HepG2 (cell line): ENCODE data around the gene ANKRD42. TPM values are rescaled to one million over a fixed set of nuclear protein-coding genes. Genes with fewer than 3 reads are reported as not detected.
A peak's percentile ranks its signal among the peaks of the same experiment; 100 is the strongest.

Experiments
- ATAD3A ChIP-seq: sonication (generic); formaldehyde crosslinking; IDR thresholded peaks from 2 replicates; pipeline ENCODE4 v1.4.0; 2020; ENCODE audit warnings: missing genetic modification reagents
- BCL6 ChIP-seq: IDR thresholded peaks from 2 replicates; pipeline ENCODE4 v1.6.1; 2016; ENCODE audit warnings: missing genetic modification reagents, missing compliant biosample characterization
- CC2D1A ChIP-seq: sonication (generic); formaldehyde crosslinking; IDR thresholded peaks from 2 replicates; pipeline ENCODE4 v1.8.1; 2023; ENCODE audit warnings: mild to moderate bottlenecking, missing genetic modification reagents
- EHMT2 ChIP-seq: fragments of 200-600 bp; sonication (generic); IDR thresholded peaks from 2 replicates; pipeline ENCODE4 v1.7.0; 2017; ENCODE audit warnings: antibody characterized with exemption, low read depth, low read length, borderline replicate concordance
- GATAD2A ChIP-seq: IDR thresholded peaks from 2 replicates; pipeline ENCODE4 v1.6.1; 2016
- HCFC1 ChIP-seq: fragments of 150-350 bp; IDR thresholded peaks from 2 replicates; pipeline ENCODE4 v1.6.1; 2014; ENCODE audit warnings: low read depth, low read length
- HDAC2 ChIP-seq: sonication (generic); formaldehyde crosslinking; IDR thresholded peaks from 2 replicates; pipeline ENCODE4 v1.4.0; 2020; ENCODE audit warnings: missing genetic modification reagents
- HMG20A ChIP-seq: IDR thresholded peaks from 2 replicates; pipeline ENCODE4 v1.6.1; 2016; ENCODE audit warnings: borderline replicate concordance
- KDM6A ChIP-seq: IDR thresholded peaks from 2 replicates; pipeline ENCODE4 v1.6.1; 2016; ENCODE audit warnings: low read depth
- NCOR1 ChIP-seq: fragments of 200-600 bp; sonication (generic); IDR thresholded peaks from 2 replicates; pipeline ENCODE4 v1.7.0; 2017; ENCODE audit warnings: antibody characterized with exemption, low read length, borderline replicate concordance
- NFATC3 ChIP-seq: sonication (generic); formaldehyde crosslinking; IDR thresholded peaks from 2 replicates; pipeline ENCODE4 v1.5.1; 2020; ENCODE audit warnings: mild to moderate bottlenecking, missing genetic modification reagents
- NFYC ChIP-seq: IDR thresholded peaks from 2 replicates; pipeline ENCODE4 v1.6.1; 2016; ENCODE audit warnings: missing genetic modification reagents, missing compliant biosample characterization
- NR1H2 ChIP-seq: sonication (generic); formaldehyde crosslinking; IDR thresholded peaks from 2 replicates; pipeline ENCODE4 v1.8.1; 2022; ENCODE audit warnings: low read depth, missing genetic modification reagents, borderline replicate concordance
- NR2C2 ChIP-seq: sonication (generic); formaldehyde crosslinking; IDR thresholded peaks from 2 replicates; pipeline ENCODE4 v1.4.0; 2020; ENCODE audit warnings: missing genetic modification reagents, mild to moderate bottlenecking, moderate library complexity, borderline replicate concordance
- PBX2 ChIP-seq: IDR thresholded peaks from 2 replicates; pipeline ENCODE4 v1.6.1; 2016; ENCODE audit warnings: control low read depth
- PITX1 ChIP-seq: sonication (generic); formaldehyde crosslinking; IDR thresholded peaks from 2 replicates; pipeline ENCODE4 v1.5.1; 2020; ENCODE audit warnings: mild to moderate bottlenecking, missing genetic modification reagents
- ZNF30 ChIP-seq: sonication (generic); formaldehyde crosslinking; IDR thresholded peaks from 2 replicates; pipeline ENCODE4 v1.5.0; 2020; ENCODE audit warnings: mild to moderate bottlenecking, missing genetic modification reagents
- ZNF44 ChIP-seq: sonication (generic); formaldehyde crosslinking; IDR thresholded peaks from 2 replicates; pipeline ENCODE4 v1.5.1; 2020; ENCODE audit warnings: mild to moderate bottlenecking, missing genetic modification reagents
- ZNF569 ChIP-seq: sonication (generic); formaldehyde crosslinking; IDR thresholded peaks from 2 replicates; pipeline ENCODE4 v1.5.0; 2020; ENCODE audit warnings: mild to moderate bottlenecking, missing genetic modification reagents, moderate library complexity, borderline replicate concordance
- ZNF775 ChIP-seq: sonication (generic); formaldehyde crosslinking; IDR thresholded peaks from 2 replicates; pipeline ENCODE4 v1.4.0; 2020; ENCODE audit warnings: missing genetic modification reagents, mild to moderate bottlenecking, moderate library complexity, borderline replicate concordance
- polyA plus RNA-seq, 8 experiments: library from polyadenylated mRNA; depleted of rRNA in 3 of 8; stranded (reverse) in 7 of 8; unstranded in 1 of 8; fragments of >200 nt; fragmentation: Illumina TruSeq in 4 of 8; extraction: Trizol in 4 of 8; gene quantifications; 2 replicates each; pipeline versions ENCODE4 v1.2.1 to v1.2.3, GENCODE V29; 2011 to 2016; ENCODE audit warnings: low read depth in 4 of 8, missing spikeins in 1 of 8, mixed read lengths in 1 of 8; ENCODE audit not compliant: insufficient read depth in 1 of 8
- total RNA-seq, 5 experiments: library from RNA; depleted of rRNA; stranded (reverse); fragments of >200 nt; fragmentation: Illumina TruSeq; extraction: Trizol; gene quantifications; 2 replicates each; pipeline ENCODE4 v1.2.3, GENCODE V29; 2016; ENCODE audit warnings: low read depth in 1 of 5
- TF ChIP-seq, protein P1 (sequence below): IDR thresholded peaks from 2 replicates; pipeline ENCODE4 v1.6.1; 2016
- TF ChIP-seq, protein P2 (sequence below): sonication (generic); formaldehyde crosslinking; IDR thresholded peaks from 2 replicates; pipeline ENCODE4 v1.4.0; 2020; ENCODE audit warnings: missing genetic modification reagents, mild to moderate bottlenecking, borderline replicate concordance
- TF ChIP-seq, protein P3 (sequence below): IDR thresholded peaks from 2 replicates; pipeline ENCODE4 v1.6.1; 2016; ENCODE audit warnings: mild to moderate bottlenecking
- TF ChIP-seq, protein P4 (sequence below): sonication (generic); formaldehyde crosslinking; IDR thresholded peaks from 2 replicates; pipeline ENCODE4 v1.4.0; 2020; ENCODE audit warnings: missing genetic modification reagents, mild to moderate bottlenecking, borderline replicate concordance

Gene ANKRD42
- total and polyA plus RNA-seq, 2 of the 13 experiments (the other 11 are each of a cell fraction or from before 2014, with no cell fraction given) = 2.2 to 3.7 TPM

GRCh38 chr11:83256602-83257340 lies 63.3 kb downstream of the ANKRD42 start (continued):
- no peak for TF ChIP-seq CC2D1A (CRISPR knock-in tag)
- no peak for TF ChIP-seq KDM6A (CRISPR knock-in tag)
- peak; percentile 89 for TF ChIP-seq PITX1 (CRISPR knock-in tag)
- TF ChIP-seq HCFC1 = no peak
- peak; percentile 84; the same call in 1 of the 2 replicates for TF ChIP-seq NCOR1
- no peak for TF ChIP-seq ZNF775 (CRISPR knock-in tag)
- peak; percentile 69 for TF ChIP-seq HDAC2
- TF ChIP-seq NFYC = no peak
- TF ChIP-seq NR1H2 (CRISPR knock-in tag) = no peak
- TF ChIP-seq, protein P1, sequence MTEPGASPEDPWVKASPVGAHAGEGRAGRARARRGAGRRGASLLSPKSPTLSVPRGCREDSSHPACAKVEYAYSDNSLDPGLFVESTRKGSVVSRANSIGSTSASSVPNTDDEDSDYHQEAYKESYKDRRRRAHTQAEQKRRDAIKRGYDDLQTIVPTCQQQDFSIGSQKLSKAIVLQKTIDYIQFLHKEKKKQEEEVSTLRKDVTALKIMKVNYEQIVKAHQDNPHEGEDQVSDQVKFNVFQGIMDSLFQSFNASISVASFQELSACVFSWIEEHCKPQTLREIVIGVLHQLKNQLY (CRISPR knock-in tag) = 0 out of 2 replicates have a peak, but pooled peaks have one; percentile 17
- TF ChIP-seq NFATC3 = no peak
- peak; percentile 73; the same call in 1 of the 2 replicates for TF ChIP-seq GATAD2A (CRISPR knock-in tag)
- no peak for TF ChIP-seq ZNF30 (CRISPR knock-in tag)
- TF ChIP-seq ZNF44 (CRISPR knock-in tag) = no peak
- TF ChIP-seq BCL6 = peak; percentile 29; the same call in 1 of the 2 replicates
- TF ChIP-seq, protein P2, sequence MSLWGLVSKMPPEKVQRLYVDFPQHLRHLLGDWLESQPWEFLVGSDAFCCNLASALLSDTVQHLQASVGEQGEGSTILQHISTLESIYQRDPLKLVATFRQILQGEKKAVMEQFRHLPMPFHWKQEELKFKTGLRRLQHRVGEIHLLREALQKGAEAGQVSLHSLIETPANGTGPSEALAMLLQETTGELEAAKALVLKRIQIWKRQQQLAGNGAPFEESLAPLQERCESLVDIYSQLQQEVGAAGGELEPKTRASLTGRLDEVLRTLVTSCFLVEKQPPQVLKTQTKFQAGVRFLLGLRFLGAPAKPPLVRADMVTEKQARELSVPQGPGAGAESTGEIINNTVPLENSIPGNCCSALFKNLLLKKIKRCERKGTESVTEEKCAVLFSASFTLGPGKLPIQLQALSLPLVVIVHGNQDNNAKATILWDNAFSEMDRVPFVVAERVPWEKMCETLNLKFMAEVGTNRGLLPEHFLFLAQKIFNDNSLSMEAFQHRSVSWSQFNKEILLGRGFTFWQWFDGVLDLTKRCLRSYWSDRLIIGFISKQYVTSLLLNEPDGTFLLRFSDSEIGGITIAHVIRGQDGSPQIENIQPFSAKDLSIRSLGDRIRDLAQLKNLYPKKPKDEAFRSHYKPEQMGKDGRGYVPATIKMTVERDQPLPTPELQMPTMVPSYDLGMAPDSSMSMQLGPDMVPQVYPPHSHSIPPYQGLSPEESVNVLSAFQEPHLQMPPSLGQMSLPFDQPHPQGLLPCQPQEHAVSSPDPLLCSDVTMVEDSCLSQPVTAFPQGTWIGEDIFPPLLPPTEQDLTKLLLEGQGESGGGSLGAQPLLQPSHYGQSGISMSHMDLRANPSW (CRISPR knock-in tag) = no peak
- peak; percentile 74; the same call in 1 of the 2 replicates for TF ChIP-seq HMG20A (CRISPR knock-in tag)
- TF ChIP-seq, protein P3, sequence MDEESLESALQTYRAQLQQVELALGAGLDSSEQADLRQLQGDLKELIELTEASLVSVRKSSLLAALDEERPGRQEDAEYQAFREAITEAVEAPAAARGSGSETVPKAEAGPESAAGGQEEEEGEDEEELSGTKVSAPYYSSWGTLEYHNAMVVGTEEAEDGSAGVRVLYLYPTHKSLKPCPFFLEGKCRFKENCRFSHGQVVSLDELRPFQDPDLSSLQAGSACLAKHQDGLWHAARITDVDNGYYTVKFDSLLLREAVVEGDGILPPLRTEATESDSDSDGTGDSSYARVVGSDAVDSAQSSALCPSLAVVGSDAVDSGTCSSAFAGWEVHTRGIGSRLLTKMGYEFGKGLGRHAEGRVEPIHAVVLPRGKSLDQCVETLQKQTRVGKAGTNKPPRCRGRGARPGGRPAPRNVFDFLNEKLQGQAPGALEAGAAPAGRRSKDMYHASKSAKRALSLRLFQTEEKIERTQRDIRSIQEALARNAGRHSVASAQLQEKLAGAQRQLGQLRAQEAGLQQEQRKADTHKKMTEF (CRISPR knock-in tag) = peak; percentile 45; the same call in 1 of the 2 replicates
- TF ChIP-seq EHMT2 = peak; percentile 69; the same call in 1 of the 2 replicates
- TF ChIP-seq PBX2 (CRISPR knock-in tag) = no peak
- TF ChIP-seq ATAD3A = no peak
- TF ChIP-seq ZNF569 (CRISPR knock-in tag) = no peak
- TF ChIP-seq, protein P4, sequence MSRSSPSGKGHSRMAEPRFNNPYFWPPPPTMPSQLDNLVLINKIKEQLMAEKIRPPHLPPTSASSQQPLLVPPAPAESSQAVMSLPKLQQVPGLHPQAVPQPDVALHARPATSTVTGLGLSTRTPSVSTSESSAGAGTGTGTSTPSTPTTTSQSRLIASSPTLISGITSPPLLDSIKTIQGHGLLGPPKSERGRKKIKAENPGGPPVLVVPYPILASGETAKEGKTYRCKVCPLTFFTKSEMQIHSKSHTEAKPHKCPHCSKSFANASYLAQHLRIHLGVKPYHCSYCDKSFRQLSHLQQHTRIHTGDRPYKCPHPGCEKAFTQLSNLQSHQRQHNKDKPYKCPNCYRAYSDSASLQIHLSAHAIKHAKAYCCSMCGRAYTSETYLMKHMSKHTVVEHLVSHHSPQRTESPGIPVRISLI = no peak
- TF ChIP-seq NR2C2 (CRISPR knock-in tag) = peak; percentile 53; the same call in 1 of the 2 replicates
